Stimulated activated CD8-positive, alpha-beta memory T cell treated with anti-CD3 and anti-CD28 coated beads, Interleukin-4, amount 100 ng/mL, for 4 hours (primary cell): Measurements from ENCODE around the gene RUVBL2.
A peak's percentile ranks its signal among the peaks of the same experiment; 100 is the strongest.

ENCODE experiments used
- DNase-seq, 2 donors: peaks; one replicate each; pipeline ENCODE4 v3.0.0-alpha.2; 2020; ENCODE audit warnings: low read depth in 2 of 2, low spot score in 1 of 2

RUVBL2 gene

DNA sequence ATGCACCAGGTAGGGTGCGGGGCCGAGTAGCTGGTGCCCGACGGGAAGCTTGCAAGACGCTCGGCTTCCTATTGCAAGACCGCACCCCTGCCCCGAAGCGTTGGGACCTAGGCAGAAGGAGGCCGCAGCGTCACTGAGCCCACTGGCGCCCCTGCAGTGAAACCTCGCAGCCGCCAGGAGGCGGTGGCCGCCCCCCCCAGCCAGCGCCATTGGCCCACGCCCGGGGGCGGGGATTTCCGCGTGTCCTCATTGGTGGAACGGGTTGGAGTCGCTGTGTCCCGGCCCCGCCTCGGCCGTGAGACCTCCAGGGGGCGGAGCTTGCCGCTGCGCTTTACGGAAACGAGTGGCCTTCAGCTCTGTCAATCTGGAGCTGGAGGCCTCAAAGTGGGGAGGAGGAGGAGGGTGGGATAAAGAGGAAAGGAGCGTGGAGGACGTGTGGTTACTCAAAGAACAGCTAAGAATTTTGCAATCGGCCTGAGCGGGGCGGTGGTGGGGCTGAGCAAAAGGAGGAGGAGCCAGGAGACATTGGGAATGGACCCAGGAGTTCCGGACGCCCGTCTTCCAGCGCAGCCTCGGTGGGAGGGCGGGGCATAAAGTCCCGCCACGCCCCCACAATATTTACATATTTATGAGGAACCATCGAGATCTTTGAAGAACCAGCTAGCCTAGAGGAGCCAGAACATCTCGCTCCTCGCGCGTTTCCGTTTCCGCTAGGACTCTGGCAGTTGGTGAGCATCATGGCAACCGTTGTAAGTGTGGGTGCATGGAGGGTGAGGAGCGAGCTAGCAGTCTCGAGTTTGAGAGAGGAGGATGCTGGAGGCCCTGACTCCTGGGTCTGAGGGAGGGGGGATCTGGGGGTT lies at the start of gene RUVBL2, which contains the start of gene GYS1:
RUVBL2 (plus strand) TSS at position 713 of the 860 bp plus-strand sequence; CDS start at position 738, 25 bp downstream.
GYS1 (minus strand) TSS at position 135 of the 860 bp plus-strand sequence. CDS start 197 bp downstream, outside the sequence.
- DNase-seq: peak; percentile 97 to 99

DNA sequence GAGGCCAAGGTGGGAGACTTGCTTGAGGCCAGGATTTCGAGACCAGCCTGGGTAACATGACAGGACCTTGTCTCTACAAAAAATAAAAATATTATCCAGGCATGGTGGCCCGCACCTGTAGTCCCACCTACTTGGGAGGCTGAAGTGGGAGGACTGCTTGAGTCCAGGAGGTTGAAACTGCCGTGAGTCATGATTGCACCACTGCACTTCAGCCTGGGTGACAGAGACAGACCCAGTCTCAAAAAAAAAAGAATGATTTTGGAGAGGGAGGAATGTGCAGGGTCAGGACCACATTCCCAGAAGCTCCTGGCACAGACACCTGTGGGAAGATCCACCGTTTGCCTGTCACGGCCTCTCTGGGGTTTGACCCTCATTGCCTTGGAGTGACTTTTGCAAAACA lies 48.3 kb upstream of the RUVBL2 start:
- DNase-seq: no peak

DNA sequence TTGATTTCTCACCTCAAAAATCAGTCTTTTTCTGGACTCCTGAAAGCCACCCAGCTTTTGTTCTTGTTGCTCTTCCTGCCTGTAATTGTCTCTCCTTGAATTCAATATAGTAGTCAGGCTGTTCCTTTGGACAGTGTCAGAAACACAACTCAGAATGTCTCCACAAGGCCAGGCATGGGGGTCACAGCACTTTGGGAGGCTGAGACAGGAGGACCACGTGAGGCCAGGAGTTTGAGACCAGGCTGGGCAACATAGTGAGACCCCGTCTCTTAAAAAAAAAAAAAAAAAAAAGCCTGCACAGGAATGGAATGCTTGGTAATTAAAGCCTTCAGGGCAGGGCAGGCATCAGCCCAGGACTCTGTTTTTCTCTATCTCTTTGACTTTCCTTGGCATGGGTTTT lies 47.9 kb upstream of the RUVBL2 start:
- no peak for DNase-seq

DNA sequence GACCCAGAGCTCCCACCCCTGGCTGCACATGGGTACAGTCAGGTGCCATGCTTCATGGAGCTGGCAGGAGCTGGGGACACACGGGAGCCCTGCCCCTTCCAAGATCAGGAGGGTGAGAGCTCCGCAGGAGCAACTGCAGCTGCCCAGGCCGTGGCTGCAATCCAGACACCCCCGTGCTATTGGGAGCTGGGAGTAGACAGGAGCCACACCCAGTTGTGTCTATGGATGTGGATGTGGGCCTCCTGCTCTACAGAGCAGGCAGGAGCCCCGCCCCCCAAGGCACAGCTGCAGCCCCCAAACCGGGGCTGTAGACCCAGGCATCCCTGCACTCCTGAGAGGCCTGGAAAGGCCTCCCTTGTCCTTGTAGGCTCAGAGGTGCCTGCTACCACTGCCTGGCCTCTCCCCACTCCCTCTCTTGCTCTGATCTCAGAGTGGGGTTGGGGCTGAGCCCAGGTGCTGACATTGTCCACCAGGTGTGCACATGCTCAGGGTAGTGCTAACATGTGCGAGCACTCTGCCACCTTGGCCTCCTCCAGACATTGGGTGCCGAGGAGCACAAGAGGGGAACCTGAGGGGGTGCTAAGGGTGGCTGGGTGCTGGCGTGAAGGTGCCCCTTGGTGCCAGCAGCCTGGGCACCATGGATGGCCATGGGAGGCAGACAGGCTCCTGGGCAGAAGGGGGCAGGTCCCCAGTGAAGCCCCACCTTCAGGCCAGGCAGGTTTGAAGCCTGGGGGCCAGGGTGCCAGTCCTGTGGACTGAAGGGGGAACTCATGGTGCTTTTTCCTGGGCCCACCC lies 47.0 kb upstream of the RUVBL2 start:
- no peak for DNase-seq

DNA sequence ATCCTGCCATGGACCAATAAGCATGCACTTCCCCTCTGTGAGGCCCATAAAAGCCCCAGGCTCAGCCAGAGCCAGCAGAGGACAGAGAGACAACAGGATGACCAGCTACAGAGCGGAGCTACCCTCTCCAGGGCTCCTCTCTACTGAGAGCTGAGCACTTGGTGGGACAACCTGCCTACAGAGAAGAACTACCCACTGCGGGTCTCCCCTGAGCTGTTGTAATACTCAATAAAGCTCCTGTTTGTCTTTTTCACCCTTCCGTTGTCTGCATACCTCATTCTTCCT lies 46.5 kb upstream of the RUVBL2 start:
- no peak for DNase-seq

DNA sequence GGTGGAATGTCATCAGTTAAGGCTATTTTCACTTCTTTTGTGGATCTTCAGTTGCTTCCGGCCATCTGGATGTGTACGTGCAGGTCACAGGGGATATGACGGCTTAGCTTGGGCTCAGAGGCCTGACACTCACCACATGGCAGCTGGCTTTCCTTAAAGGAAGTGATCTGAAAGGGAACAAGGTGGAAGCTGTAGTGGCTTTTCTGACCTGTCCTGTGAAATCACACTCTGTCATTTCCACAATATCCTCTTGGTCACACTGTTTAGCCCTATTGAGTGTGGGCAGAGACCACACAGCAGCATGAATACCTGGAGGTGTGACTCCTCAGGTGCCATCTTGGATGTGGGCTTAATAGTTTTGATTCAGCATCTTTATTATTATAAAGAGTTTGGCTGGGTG lies 43.5 kb upstream of the RUVBL2 start:
- no peak for DNase-seq

DNA sequence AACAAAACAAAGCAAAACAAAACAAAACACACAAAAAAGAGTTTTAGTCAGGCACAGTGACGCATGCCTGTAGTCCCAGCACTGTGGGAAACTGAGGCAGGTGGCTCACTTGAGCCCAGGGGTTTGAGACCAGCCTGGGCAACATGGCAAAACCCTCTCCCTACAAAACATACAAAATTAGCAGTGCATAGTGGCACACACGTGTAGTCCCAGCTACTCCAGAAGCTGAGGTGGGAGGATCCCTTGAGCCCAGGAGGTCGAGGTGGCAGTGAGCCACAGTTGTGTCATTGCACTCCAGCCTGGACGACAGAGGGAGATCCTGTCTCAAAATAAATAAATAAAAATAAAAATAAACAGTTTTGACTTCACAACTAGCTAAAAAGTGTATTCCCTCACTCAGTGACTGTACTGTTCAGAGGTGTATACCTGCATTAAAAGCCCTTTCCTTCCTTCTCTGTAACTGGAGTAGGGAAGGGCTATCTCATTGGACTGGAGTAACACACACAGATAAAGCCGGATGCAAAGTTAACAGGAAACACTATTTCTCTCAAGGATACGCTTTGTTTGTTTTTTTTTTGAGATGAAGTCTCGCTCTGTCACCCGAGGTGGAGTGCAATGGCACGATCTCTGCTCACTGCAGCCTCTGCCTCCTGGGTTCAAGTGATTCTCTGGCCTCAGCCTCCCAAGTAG lies 42.7 kb upstream of the RUVBL2 start:
- DNase-seq: no peak

DNA sequence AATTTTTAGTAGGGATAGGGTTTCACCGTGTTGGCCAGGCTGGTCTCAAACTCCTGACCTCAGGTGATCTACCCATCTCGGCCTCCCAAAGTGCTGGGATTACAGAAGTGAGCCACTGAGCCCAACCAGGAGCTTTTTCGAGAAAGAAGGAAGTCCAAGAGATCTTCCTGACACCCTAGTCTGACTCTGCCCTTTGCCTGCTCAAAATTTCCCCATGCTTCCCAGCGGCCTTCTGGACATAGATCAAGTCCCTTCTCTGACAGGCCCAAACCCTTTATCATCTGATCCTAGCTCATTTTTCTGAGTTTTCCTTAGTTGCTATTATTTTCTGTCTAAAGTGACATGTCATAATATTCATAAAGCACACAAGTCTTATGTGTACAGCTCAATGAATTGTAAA lies 40.5 kb upstream of the RUVBL2 start:
- DNase-seq: no peak

DNA sequence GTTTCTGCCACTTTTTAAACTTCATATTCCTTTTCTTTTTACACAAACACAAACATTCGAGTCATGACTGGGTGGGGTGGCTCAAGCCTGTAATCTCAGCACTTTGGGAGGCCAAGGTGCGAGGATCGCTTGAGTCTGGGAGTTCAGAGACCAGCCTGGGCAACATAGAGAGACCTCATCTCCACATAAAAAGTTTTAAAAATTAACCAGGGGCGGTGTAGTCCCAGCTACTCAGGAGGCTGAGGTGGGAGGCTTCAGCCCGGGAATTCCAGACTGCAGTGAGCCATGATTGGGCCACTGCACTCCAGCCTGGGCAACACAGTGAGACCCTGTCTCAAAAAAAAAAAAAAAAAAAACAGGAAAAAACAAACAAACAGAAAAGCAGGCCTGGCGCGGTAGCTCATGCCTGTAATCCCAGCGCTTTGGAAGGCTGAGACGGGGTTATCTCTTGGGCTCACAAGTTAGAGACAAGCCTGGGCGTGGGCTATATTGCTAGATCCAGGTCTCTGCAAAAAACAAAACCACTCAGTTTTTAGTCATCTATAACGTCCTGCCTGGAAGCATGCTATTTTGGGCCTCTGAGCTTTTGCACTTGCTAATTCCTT lies 39.6 kb upstream of the RUVBL2 start:
- DNase-seq: no peak

DNA sequence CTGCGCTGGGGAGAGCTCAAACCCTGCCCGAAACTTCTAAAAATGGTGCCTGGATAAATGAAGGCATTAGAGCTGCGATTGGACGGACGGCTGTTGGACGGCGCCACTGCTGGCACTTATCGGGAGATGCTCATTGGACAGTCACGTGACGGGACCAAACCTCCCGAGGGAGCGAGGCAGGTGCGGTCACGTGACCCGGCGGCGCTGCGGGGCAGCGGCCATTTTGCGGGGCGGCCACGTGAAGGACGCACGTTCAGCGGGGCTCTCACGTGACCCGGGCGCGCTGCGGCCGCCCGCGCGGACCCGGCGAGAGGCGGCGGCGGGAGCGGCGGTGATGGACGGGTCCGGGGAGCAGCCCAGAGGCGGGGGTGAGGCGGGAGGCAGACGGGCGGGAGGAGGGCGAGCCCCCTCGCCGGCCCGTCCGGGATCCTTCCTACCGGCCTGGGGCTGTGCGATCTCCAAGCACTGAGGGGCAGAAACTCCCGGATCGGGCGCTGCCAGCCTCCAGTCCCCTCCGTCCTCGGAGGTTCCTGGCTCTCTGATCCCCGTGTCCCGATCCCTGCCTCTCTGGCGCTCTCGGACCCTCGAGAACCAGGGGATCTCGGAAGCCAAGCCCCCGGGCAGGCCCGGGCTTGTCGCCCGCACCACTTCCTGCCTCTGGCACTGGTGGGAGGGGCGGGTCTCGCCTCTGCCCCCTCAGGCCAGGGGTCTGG lies 38.9 kb upstream of the RUVBL2 start, which contains the start of gene BAX:
BAX (plus strand) TSS at position 281 of the 713 bp plus-strand sequence; CDS start at position 335, 54 bp downstream.
- DNase-seq: peak; percentile 71 to 77

DNA sequence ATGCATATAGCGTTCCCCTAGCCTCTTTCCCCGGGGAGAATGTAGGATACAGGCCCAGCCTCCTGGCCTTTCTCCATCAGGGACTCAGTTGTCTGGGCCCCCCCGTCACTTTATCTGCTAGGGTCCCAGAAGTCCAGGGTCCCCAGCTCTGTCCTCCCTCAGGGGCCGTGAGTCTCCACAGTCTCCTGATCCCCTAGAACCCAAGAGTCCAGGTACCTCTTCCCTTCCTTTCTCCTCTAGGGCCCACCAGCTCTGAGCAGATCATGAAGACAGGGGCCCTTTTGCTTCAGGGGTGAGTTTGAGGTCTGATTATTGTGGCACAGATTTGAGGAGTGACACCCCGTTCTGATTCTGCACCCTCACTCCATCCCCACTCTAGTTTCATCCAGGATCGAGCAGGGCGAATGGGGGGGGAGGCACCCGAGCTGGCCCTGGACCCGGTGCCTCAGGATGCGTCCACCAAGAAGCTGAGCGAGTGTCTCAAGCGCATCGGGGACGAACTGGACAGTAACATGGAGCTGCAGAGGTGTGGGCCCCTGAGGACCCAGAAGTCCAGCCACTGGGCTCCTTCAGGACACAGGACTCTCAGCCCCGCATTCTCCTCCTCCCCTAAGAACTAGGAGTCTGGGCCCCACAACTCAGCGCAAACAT lies 38.3 kb upstream of the RUVBL2 start:
- DNase-seq: no peak

DNA sequence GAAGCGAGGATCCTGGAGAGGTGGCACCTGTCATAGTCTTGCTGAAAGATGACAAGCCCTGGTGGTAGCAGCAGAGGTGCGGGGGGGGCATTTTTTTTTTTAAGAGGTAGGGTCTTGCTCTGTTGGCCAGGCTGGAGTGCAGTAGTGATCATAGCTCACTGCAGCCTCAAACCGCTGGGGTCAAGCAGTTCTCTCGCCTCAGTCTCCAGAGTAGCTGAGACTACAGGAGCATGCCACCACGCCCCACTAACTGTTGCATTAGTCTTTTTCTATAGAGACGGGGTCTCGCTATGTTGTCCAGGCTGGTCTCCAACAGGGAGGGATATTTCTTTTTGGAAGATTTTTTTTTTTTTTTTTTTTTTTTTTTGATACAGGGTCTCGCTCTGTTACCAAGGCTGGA lies 35.7 kb upstream of the RUVBL2 start:
- no peak for DNase-seq

DNA sequence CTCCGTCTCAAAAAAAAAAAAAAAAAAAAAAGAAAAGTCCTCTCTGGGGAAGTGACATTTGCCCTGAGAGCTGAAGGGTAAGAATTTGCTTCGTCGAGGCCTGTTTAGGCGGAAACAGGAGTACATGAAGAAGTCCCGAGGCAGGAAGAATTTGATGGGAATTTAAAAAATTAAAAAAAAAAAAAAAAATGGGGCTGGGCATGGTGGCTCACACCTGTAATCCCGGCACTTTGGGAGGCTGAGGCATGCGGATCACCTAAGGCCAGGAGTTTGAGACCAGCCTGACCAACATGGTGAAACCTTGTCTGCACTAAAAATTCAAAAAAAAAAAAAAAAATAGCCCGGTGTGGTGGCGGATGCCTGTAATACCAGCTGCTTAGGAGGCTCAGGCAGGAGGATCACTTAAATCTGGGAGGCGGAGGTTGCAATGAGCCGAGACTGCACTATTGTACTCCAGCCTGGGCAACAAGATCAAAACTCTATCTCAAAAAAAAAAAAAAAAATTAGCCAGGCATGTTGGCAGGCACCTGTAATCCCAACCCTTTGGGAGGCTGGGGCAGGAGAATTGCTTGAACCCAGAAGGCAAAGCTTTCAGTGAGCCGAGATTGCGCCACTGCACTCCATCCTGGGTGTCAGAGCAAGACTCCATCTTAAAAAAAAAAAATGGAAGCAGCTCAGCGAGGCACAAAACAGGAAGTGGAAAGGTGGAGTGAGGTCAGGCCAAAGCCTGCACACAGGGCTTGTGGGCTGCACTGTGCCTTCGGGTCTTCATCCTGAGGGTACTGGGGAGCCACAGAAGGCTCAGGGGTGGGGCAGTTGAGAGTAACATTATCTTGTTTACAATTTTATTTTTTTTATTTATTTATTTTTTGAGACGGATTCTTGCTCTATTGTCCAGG lies 34.1 kb upstream of the RUVBL2 start:
- no peak for DNase-seq

DNA sequence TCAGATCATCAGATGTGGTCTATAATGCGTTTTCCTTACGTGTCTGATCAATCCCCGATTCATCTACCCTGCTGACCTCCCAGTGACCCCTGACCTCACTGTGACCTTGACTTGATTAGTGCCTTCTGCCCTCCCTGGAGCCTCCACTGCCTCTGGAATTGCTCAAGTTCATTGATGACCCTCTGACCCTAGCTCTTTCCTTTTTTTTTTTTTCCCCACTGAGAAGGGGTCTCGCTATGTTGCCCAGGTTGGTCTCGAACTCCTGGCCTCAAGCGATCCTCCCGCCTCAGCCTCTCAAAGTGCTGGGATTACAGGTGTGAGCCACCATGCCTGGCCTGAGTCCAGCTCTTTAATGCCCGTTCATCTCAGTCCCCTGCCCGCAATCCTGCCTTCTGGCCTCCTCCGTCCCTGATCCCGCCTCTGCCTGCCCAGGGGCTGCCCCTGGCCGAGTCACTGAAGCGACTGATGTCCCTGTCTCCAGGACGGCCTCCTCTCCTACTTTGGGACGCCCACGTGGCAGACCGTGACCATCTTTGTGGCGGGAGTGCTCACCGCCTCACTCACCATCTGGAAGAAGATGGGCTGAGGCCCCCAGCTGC lies 32.5 kb upstream of the RUVBL2 start:
- no peak for DNase-seq

DNA sequence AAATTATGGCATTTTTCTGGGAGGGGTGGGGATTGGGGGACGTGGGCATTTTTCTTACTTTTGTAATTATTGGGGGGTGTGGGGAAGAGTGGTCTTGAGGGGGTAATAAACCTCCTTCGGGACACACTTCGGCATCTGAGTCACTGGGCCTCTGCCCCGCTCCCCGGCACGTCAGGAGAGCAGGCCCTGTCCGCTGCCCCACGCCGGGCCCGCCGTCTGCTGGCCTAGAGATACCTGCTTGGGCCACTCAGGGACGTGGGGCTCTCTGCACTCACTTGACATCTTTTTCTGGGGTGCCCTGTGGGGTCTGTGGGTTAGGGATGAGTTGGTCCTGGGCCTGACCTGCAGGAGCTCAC lies 32.0 kb upstream of the RUVBL2 start:
- no peak for DNase-seq

DNA sequence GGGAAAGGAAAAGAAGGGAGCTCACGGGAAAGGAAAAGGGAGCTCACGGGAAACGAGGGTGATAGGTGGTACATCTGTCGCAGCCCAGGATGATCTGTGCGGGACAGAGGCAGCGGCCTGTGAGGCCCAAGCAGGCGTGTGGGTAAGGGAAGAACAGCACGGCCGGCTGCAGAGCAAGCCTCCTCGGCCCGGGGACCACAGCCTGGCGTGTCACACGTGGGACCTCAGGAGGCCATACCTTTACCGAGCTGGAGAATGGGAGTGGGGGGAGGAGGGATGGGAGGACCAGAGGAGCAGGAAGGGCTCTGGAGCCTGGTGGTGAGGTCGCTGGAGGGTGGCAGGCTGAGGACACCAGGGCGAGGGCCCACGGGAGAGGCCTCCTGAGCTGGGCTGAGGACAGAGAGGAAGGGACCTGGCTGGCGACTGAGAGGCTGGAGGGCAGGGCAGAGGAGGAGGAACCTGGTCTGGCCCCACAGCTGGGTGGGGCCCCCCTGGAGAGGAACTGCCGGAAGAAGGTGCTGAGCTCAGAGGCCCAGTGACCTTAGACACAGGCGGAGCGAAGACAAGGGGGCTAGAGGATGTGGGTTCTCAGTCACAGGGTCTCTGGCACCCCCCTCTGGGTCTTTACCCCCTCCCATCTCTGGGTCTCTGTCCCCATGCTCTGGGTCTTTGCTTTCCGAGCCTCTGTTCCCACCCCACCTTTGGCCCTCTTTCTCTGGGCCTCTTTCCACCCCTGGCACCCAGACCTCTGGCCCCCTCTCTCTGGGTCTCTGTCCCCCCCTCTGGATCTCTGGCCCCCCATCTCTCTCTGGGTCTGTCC lies 31.4 kb upstream of the RUVBL2 start:
- no peak for DNase-seq

DNA sequence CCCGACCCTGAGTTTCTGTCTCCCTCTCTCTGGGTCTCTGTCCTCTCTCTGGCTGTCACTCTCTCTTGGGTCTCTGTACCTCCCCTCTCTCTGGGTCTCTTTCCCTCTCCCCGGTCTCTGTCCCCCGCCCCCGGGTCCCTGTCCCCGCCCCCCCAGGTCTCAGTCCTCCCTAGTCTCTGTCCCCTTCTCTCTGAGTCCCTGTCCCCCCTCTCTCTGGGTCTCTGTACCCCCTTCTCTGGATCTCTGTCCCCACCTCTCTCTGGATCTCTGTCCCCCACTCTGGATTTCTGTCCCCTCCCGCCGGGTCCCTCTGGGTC lies 30.9 kb upstream of the RUVBL2 start:
- no peak for DNase-seq
